ENCODE measurements around the gene TOMM5.
"Not testable (repeated sequence)": the region's sequence is repeated elsewhere in the genome, so short reads cannot be mapped to it uniquely, and the experiment has no call there.

The TOMM5 gene

DNA sequence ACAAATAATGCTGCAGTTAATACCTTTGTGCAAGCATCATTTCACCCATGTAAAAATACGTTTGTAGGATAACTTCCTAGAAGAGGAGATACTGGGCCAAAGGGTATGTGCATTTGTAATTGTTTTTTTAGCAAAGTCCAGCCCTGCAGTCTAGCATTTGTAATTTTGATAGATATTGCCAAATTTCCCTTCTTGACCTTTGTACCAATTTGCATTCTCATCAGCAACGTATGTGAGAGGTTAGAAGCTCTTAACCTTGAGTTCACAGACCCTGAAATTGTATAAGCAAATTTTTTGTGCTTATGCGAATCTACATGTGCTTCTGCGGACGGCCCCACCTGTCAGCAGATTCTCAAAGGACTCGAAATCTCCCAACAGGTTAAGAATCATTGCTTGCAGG lies 18.6 kb upstream of the TOMM5 start:
- ATAC-seq = no peak

DNA sequence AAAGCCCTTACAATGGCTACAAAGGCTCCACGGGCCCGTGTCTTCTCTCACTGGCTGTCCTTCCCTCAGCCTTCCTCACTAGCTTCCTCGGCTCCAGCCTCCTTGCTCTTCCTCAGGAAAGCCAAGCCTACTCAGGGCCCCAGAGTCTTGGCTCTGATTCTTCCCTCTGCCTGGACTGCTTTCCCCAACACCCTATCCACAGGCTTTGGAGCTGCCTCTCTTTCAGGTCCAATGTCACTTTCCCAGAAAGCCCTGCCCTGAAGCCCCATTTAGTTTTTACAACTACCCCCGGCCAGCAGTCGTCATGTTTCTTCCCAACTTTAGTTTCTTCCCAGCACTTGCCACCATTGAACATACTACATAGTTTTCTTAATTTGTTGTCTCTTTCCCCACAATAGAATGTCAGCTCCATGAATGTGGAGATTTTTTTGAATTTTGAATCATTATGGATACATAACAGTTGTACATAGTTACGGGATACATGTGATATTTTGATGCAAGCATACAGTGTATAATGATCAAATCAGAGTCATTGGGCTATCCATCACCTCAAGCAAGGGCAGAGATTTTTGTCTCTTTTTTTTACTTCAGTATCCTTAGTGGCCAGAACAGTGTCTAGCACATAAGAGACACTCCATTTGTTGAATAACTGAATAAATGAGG lies 17.5 kb upstream of the TOMM5 start:
- ATAC-seq = no peak

DNA sequence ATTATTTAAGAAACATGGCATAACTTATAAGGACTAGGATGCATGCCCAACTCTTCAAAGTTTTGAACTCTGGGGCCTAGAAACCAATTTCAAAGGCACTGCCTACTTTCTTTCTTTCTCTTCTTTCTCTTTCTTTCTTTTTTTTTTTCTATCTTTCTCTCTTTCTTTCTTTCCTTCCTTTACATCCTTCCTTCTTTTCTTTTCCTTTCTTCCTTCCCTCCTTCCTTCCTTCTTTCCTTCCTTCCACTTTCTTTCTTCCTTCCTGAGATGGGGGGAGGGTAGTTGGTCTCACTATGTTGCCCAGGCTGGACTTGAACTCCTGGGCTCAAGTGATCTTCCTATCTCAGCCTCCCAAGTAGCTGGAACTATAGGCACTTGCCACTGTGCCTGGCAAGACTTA lies 15.9 kb upstream of the TOMM5 start:
- no peak for ATAC-seq

DNA sequence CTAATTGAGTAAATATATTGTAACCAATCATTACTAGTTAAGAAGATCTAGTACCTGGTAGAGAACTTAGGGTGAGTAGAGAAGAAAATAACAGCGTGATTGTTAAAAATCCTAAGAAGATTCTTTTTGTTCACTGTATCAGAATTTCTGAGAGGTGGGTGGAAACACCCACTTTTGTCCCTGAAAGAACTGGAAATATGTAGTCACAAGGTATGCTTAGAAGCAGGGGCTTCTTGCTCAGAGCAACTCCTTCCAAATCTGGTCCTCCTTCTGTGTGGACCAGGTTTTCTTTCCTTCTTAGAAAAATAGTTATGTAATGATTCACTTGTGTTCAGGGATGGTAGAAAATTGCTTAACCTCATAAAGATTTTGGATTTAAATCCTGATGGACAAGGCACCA lies 11.9 kb upstream of the TOMM5 start:
- no peak for ATAC-seq

DNA sequence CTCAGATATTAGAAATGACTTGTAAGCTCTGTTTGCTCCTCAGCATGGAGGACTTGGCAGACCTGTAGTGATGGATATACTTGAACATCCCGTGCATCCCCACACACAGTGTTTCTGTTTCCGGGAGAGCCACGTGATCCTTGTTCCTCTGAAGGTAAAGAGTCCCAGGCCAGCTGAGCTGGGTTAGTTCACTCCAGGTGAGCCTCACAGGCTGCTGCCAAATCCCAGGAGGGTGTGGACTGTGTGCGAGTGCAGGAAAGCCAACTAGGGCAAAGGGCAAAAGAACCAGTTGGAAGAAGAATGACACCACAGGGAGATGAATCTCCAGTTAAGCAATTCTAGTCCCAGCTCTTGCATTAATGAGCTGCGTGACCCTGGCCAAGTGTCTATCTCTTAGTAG lies 10.4 kb upstream of the TOMM5 start:
- ATAC-seq = no peak

DNA sequence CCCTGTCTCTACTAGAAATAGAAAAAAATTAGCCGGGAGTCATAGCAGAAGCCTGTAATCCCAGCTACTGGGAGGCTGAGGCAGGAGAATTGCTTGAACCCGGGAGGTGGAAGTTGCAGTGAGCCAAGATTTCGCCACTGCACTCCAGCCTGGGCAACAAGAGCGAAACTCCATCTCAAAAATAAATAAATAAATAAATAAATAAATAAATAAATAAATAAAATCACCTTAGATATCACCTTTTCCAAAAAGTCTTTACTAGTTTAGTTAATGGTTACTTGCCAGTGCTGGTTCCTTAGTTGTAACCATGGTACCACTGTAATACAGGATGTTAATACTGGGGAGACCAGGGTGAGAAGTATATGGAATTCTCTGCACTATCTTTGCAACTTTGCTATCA lies 9.7 kb upstream of the TOMM5 start:
- ATAC-seq = not testable (repeated sequence)

DNA sequence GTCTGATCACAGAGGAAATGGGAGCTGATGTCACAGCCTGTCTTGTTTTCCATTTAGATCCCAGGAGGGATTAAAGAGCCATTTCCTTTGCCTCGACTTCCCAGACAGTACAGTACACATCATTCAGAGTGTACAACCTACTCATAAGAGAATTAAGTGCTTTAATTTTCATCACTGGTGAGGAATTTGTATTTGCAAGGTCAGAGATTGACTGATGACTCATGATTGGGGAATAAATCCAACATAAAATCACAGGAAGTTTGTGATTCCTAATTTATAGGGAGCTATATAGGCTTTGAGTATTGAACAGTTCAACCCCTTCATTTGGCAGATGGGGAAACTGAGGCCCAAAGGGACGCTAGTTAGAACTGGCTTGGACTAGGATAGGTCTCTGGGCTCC lies 4.1 kb upstream of the TOMM5 start:
- no peak for ATAC-seq

DNA sequence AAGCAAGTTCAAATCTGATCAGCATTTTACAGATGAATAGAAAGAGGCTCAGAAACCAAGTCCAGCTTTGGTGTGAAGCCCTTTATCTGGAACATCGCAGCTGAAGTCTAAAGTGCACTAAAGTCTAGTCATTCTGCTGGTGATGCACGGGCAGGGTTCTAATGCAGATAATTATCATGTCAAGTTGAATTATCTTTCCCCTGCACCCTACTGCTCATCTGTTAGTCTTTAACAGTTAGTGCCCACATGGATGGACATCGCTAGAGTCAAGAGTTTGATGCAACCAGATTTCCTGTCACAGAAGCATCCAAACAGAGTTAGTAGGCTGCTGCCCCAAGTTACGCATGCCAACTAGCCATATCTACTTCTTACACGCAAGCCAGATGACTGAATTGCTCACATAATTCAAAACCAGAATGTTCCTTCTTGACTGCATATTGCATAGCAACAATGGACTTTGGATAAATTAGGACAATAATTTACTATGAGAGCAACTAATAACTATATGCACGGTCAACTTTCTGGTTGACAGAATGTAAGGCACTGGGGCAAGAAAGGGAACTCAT lies 1.6 kb upstream of the TOMM5 start:
- no peak for ATAC-seq

DNA sequence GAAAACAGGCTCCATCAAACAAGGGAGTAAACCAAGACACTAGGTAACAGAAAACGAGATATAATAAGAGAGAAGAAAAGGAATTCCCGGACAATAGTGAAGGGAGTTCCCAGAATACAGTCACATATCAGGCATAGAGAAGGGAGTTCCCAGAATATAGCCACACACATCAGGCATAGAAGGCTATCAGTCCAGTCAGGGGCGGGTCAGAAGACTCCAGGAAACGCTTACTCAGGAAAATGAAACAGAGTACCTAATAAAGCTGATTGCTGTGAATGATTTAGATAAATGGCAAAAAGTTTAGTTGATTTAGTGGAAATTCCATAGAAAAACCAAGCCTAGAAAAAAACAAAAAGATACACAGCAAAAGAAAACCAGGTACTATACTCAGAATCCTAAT lies 4.9 kb downstream of the TOMM5 start:
- ATAC-seq = no peak

DNA sequence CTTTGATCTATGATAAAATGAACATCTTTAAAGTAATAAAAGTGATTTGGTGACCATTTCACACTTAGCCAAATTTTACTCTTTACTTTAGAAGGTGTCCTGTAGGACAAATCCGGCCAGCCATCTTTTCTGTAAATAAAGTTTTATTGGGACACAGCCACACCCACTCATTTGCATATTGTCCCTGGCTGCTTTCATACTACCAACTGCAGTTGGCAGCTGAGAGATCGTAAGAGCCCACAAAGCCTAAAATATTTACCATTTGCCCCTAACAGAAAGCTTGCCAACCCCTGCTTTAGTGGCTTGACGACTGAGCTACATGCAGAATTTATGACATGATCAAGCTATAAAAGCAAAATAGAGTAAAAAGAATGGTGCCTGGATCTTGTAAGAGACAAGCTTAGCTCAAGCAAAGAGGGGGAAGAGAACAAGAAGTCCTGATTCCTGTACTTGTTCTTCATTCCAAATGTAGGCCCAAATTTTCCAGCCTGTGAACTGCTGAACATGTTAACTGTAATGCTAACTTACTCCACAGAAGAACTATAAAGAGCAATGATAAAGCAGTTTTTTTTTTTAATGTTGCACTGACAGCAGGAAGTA lies 8.8 kb downstream of the TOMM5 start:
- ATAC-seq = no peak

DNA sequence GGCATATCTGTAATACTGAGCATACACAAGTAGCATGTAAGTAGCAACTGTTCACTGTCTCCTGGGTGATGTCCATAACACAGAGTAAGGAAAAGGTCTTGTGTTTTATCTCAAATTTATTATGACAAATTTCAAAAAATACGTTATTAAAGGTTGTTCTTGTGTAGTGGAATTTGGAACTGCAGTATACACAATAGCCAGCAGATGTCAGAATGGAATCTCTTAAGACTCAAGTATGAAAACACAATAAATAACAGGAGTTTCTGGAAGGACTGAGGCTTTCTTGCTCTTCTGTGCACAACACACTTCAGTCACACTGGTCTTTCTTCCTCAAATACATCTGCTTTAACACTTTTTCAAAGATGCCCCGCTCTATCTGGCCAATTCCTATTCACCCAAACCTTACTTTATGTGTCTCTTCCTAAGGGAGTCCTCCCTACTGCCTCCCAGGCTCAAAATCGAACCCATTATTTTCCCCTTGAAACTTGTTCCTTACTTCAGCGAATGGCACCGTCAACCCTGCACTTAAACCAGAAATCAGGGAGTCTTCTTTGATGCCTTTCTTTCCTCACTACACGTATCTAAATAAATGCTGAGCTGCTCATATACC lies 9.7 kb downstream of the TOMM5 start:
- peak in 1 of 2 donors; percentile 48 for ATAC-seq

DNA sequence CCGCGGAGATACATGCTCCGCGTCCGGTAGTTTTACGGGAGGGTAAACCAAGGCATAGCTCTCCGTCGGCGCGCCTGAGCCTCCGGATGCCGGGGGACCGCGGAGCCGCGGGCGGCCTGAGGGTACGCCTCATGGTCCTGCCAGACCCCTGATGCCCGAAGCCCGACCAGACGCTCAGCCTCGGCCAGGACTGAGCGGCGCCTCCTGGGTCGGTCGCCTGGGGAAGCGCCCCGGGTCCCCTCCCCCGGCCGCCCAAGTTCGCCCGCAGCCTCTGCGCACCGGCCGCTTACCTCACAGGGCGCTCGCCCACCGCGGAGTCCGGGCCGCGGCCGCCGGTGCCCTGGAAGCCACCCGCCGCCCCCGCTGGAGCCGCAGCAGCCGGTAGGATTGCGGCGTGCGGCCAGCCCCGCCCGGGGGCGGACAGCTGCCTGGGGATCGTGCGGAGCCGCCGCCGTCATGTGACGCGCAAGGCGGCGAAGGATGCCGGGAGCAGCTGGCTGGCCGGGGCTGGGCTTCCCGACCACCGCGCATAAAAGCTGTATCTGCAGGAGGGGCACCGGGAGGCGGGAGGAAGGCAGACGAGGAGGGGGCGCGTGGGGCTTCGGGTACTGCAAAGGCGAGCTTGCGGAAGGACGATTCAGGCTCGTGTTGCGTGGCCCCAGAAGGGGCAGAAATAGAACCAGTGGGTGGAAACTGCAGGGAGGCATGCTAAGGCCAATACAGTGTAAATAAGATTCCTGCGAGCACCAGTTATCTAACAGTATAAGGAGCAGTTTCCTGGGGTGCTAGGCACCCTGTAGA lies 16.3 kb downstream of the TOMM5 start, which contains the start of gene FBXO10:
TSS of gene FBXO10 (minus strand) at position 460 of the 801 bp plus-strand sequence. CDS start 34,612 bp downstream, outside the sequence.
- peak; percentile 76 to 79 for ATAC-seq

DNA sequence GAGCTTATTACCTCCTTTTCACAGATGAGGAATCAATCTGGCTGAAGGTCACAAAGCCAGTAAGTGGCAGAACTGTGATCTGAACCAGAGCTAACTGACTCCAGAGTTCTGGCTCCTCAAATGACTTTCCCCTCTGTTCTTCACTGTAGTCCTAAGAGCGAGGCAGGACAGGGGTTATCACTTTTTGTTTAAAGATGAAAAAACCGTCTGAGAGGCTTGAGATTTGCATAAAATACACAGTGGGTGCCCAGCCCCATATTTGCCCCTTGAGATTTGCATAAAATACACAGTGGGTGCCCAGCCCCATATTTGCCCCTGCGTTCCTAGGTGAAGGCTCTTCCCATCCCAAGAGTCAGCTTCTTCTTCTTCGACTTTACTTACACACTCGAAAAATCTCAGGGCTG lies 16.9 kb downstream of the TOMM5 start:
- no peak for ATAC-seq

DNA sequence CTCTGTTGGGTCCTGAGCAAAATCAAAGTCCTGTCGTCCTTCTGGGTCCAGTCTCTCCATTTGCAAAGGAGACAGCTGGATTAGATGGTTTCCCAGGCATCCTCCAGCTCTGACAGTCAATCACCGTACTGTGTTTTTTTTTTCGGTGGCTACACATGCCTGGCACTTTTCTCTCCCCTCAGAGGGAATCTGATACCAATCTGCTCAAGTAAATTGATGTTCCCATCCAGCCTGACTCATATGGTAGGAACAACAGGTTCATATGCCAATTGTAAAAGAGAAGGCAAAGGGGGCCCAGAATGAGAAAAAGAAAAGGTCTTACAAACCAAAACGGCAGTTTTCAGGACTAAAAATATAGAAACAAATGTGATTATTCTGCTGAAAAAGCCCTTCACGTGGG lies 17.4 kb downstream of the TOMM5 start:
- ATAC-seq = no peak

DNA sequence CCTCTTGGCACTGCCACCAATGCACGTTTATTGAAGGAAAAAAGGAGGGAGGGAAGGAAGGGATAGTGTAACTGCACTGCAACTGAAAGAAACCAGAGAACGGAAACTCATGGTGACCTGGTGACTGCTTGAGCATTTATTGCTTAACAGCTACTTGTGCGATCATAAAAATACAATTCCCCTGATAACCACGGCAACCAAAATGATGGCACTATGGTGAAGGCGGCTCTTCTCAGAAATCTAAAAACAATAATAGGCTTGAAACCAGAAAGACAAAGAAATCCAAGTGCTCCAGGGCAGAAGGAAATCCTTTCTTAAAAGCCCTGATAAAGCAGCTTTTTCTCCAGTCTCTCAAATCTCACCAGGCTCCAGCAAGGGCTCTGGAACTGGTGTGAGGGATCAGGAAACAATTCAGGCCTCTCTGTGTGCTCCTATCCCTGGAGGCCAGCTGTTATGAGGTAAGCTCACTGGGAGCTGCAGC lies 18.1 kb downstream of the TOMM5 start:
- no peak for ATAC-seq

DNA sequence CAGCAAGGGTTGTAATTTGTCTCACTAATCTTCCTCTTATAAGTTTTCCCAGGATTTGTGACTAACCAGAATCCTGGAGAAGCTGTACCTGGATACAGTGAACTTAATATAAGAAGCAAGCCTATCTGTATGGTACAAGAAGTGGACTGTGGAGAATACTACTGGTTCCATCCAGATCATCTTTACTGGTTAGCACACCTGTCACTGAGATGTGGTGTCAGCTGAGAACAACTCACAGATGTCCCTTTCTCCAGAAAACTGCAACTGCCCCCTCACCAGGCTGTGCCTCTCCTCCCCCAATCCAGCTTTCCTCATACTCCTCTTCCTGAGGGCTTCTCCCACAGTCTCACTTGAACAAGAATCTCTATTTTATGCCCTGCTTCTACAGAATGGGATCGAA lies 21.1 kb downstream of the TOMM5 start:
- no peak for ATAC-seq

DNA sequence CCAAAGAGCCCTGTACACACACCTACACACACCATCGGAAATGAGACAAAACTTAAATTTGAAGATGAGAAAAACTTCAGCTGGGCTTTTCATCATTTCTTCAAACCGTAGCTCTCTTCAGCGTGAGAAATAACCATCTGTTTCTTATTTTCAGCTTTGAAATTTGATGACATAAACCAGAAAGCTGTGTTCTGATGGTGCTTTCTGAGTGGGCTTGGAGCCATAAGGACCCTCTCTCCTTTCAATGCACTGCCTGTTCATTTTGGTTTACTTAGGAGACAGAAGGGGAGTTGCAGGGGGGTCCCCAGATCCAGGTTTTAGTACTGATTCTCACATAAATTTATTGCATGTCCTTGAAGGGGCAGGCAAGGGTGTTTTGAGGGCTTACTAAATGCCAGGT lies 25.7 kb downstream of the TOMM5 start:
- no peak for ATAC-seq

DNA sequence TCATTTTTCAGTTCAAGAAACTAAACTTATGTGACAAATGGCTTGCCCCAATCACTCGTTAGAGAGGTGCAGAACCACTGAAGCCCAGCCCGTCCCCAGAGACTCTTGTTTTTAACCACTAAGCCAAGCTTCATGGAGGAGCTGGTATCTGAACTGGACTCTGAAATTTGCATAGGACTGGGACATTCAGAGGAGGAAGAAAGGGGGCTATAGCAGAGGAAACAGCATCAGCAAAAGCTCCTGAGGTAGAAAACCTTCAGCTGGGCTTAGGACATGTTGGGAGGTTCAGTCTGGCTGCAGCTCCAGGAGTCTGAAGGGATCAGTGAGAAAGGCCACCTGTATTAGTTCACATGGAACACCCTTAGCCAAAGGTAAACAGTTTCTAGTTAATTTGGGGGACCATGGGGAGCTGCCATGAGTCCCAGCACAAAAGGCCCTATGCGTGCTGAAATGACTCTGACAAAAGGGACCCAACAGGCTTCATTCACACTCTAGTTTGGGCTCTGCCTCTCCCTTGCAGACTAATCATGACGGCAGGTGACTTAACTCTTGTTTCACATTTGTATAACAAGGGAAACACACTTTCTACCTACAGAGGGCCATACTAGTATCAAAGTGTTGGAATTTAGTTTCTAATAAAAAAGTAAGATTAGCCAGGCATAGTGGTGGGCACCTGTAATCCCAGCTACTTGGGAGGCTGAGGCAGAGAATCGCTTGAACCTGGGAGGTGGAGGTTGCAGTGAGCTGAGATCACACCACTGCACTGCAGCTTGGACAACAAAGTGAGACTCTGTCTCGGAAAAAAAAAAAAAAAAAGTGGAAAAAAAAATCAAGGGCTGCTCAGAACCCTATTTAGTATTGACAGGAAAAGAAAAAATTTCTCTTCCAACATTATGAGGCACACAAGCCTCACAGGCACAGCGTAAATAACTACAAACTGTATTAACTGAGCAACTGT lies 26.5 kb downstream of the TOMM5 start:
- ATAC-seq = no peak

DNA sequence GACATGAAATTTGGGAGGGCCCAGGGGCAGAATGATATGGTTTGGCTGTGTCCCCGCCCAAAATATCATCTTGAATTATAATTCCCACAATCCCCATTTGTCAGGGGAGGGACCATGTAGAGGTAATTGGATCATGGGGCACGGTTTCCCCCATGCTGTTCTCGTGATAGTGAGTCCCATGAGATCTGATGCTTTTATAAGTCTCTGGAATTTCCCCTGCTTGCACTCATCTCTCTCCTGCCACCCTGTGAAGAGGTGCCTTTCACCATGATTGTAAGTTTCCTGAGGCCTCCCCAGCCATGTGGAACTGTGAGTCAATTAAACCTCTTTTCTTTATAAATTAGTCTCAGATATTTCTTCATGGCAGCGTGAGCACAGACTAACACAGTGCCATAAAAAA lies 27.5 kb downstream of the TOMM5 start:
- no peak for ATAC-seq

DNA sequence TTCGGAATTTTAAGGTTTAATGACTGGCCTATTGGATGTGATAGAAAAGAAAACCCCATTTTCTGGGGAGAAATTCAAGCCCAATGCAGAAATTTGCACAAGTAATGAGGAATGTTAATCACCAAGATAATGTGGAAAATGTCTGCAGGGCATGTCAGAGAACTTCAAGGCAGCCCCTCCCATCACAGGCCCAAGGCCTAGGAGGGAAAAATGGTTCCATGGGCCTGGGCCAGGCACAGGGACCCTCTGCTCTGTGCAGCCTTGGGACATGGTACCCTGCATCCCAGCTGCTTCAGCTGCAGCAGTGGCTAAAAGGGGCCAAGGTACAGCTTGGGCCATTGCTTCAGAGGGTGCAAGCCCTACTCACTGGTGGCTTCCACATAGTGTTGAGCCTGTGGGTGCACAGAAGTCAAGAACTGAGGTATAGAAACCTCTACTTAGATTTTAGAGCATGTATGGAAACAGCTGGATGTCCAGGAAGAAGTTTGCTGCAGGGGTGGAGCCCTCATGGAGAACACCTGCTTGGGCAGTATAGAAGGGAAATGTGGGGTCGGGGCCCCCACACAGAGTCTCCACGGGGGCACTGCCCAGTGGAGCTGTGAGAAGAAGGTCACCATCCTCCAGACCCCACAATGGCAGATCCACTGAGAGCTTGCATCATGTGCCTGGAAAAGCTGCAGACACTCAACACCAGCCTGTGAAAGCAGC lies 28.4 kb downstream of the TOMM5 start:
- ATAC-seq = no peak

DNA sequence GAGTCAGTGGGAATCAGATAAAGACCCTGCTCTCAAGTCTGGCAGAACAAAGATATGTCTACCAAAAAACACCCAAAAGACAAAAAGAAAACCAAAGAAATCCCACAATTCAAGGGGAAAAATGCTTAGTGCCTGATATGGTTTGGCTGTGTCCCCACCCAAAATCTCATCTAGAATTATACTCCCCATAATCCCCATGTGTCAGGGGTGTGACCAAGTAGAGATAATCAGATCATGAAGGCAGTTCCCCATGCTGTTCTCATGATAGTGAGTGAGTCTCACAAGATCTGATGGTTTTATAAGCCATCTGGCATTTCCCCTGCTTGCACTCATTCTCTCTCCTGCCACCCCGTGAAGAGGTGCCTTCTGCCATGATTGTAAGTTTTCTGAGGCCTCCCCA lies 29.6 kb downstream of the TOMM5 start:
- ATAC-seq = no peak

All from activated CD4-positive, CD25-positive, alpha-beta regulatory T cell treated with anti-CD3 and anti-CD28 coated beads, Interleukin-2, amount 50 U/mL, for 24 hours (primary cell).